GM12873 (cell line): ENCODE results near the gene OPRL1.
A peak's percentile ranks its signal among the peaks of the same experiment; 100 is the strongest.

Experiments used
- CTCF ChIP-seq: IDR thresholded peaks from 2 replicates; pipeline ENCODE4 v1.5.1; 2012; ENCODE audit warnings: low read depth, mild to moderate bottlenecking, moderate library complexity, low read length, control low read depth; ENCODE audit not compliant: insufficient read depth; ENCODE audit errors: missing control alignments

OPRL1 gene

GRCh38 chr20:64099086-64099786 is 19.4 kb downstream of the OPRL1 start:
- no peak for TF ChIP-seq CTCF

GRCh38 chr20:64099880-64100565 is 20.1 kb downstream of the OPRL1 start:
- TF ChIP-seq CTCF = no peak

- TF ChIP-seq CTCF = no peak
These were observed 20.6 kb downstream of the OPRL1 start for GRCh38 chr20:64100566-64100888.

GRCh38 chr20:64100946-64101688 is 21.2 kb downstream of the OPRL1 start:
- no peak for TF ChIP-seq CTCF

- peak; percentile 71 for TF ChIP-seq CTCF
These were observed 22.1 kb downstream of the OPRL1 start for GRCh38 chr20:64101731-64102621.

GRCh38 chr20:64102647-64103354 is 22.9 kb downstream of the OPRL1 start:
- no peak for TF ChIP-seq CTCF
